HFFc6 (cell line): ENCODE measurements around the gene SPIN1. TPM values are rescaled to one million over a fixed set of nuclear protein-coding genes. Genes with fewer than 3 reads are reported as not detected.
A peak's percentile ranks its signal among the peaks of the same experiment; 100 is the strongest.

Experiments used
- DNase-seq: peaks from one replicate; pipeline ENCODE4 v3.0.0-alpha.2; 2018
- H3K27ac Mint-ChIP-seq: 2 replicates; pipeline ENCODE4 v1.8.0; 2020; ENCODE audit warnings: mild to moderate bottlenecking, mixed read lengths
- H3K27me3 Mint-ChIP-seq: 2 replicates; pipeline ENCODE4 v1.8.0; 2021; ENCODE audit warnings: mild to moderate bottlenecking, moderate library complexity, mixed read lengths; ENCODE audit not compliant: insufficient read depth
- H3K36me3 Mint-ChIP-seq: 2 replicates; pipeline ENCODE4 v1.8.0; 2021; ENCODE audit warnings: low read depth, mixed read lengths
- H3K4me1 Mint-ChIP-seq: 2 replicates; pipeline ENCODE4 v1.8.0; 2020; ENCODE audit warnings: low read depth, mixed read lengths
- H3K4me3 Mint-ChIP-seq: 2 replicates; pipeline ENCODE4 v1.8.0; 2020; ENCODE audit warnings: mild to moderate bottlenecking, moderate library complexity, mixed read lengths
- H3K9me3 Mint-ChIP-seq: 2 replicates; pipeline ENCODE4 v1.8.0; 2020; ENCODE audit warnings: mild to moderate bottlenecking, mixed read lengths
- total RNA-seq, 6 experiments: library from RNA; stranded (reverse); fragmentation: NEBNext Ultra II Directional; extraction: Animal tissue kit (Norgen Biotek cat#: 25700); gene quantifications; 2 replicates in 1 of 6; 3 replicates in 5 of 6; pipeline ENCODE4 v1.2.3, GENCODE V29; 2021
- TF ChIP-seq, protein P1 (sequence below): fragments of 200-600 bp; sonication (generic); IDR thresholded peaks from 2 replicates; pipeline ENCODE4 v1.5.0; 2021; ENCODE audit warnings: antibody characterized with exemption, mild to moderate bottlenecking

SPIN1 gene
- total RNA-seq, 6 experiments from 2014 or later: 97.2 to 131 (median 119) TPM

DNA sequence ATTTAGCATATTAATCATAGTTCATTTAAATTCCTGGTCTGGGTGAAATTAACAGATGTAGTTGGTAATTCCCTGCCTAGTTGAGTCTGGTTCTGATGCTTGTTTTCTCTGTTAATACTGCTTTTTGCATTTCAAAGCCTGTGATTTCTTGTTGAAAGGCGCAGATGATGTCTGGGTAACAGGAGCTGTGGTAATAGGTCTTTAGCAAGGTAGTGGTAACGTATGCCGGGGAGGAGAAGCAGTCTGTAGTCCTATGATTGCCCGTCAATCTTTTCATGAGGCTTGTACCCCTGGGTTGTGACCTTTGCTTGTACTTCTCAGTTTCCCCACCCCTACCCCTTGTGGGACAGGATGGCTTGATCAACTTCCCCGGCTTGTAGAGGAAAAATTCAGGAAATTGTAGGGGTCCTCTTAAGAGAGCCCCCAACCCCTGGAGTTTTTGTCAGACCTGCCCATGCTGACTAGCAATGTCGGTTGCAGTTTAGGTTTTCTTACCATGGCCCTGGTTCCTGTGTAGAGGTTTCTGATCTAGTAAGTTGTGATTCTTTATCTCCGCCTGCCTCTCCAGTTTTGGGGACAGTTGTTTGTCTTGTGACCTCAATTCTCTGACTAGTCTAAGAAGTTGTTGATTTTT is 55.4 kb downstream of the SPIN1 start:
- no peaks in the 10 kb centered on the region for H3K9me3 Mint-ChIP-seq
- peaks cover 42% of the 10 kb centered on the region for H3K4me1 Mint-ChIP-seq
- TF ChIP-seq, protein P1, sequence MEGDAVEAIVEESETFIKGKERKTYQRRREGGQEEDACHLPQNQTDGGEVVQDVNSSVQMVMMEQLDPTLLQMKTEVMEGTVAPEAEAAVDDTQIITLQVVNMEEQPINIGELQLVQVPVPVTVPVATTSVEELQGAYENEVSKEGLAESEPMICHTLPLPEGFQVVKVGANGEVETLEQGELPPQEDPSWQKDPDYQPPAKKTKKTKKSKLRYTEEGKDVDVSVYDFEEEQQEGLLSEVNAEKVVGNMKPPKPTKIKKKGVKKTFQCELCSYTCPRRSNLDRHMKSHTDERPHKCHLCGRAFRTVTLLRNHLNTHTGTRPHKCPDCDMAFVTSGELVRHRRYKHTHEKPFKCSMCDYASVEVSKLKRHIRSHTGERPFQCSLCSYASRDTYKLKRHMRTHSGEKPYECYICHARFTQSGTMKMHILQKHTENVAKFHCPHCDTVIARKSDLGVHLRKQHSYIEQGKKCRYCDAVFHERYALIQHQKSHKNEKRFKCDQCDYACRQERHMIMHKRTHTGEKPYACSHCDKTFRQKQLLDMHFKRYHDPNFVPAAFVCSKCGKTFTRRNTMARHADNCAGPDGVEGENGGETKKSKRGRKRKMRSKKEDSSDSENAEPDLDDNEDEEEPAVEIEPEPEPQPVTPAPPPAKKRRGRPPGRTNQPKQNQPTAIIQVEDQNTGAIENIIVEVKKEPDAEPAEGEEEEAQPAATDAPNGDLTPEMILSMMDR: no peak
- H3K4me3 Mint-ChIP-seq: no peak overlapping the region
- H3K27ac Mint-ChIP-seq: peak overlapping the region; percentile 10; the same call in 1 of the 2 replicates
- H3K27me3 Mint-ChIP-seq: no peaks in the 10 kb centered on the region; the same call in 1 of the 2 replicates
- H3K36me3 Mint-ChIP-seq: peaks cover 40% of the 10 kb centered on the region
- no peak for DNase-seq

DNA sequence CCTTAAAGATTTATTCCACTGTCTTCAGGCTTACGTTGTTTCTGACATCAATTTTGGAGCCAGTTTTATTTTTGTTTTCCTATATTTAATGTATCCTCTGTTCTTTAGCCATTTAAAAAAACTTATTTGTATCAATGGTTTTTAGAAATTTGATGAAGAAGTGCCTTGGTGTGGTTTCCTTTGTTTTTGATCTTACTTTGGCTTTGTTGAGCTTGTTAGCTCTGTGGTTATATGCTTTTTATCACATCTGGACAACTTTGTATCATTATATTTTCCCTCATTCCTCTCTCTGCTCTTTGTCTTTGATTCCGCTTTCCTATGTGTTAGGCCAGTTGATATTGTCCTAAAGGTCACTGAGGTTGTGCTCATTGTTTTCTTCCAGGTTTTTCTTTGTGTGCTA is 58.5 kb downstream of the SPIN1 start:
- Mint-ChIP-seq H3K4me3 (no peak overlapping the region), H3K27me3 (no peaks in the 10 kb centered on the region; the same call in 1 of the 2 replicates), H3K27ac (no peak overlapping the region), H3K4me1 (peaks cover 31% of the 10 kb centered on the region), H3K36me3 (peaks cover 50% of the 10 kb centered on the region), H3K9me3 (no peaks in the 10 kb centered on the region)
- TF ChIP-seq, protein P1: no peak
- no peak for DNase-seq

DNA sequence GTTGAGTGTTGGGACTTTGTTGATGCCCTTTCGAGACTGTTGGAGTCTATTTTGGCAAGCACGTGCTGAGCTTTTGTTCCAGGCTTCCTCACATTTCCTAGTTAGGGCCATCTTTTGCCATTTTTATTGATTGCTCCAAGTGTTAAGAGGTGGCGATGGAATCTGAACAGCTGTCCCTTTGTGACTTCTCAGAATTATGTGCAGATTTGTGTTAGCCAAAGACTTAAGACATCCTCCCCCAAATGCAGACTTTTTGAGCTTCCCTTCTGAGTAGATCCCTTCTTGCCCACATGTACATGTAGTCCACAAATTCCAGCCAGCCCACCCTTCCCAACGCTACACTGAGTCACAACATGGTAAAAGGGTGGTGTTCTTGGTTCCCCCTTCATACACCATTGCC is 59.2 kb downstream of the SPIN1 start:
- H3K27me3 Mint-ChIP-seq: no peaks in the 10 kb centered on the region; the same call in 1 of the 2 replicates

DNA sequence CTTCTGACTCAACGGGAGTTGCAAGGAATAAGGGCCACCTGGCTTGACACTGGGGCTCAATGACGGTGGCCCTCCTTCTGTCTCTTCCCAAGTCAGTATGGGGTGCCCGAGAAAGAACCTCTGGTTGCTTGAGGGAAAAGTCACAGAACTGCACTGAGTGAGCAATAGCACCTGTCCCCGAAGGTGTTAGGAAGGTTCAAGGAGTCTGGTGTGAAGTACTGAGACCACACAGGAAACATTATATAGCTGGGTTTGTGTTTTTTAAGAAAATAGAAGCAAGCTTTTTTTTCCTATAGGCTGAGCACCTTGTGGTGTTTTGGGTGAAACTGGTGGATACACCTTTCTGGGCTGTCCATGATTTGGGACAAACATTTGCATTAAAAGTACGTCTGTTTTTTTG is 62.9 kb downstream of the SPIN1 start:
- H3K36me3 Mint-ChIP-seq: peaks cover 32% of the 10 kb centered on the region
- H3K27me3 Mint-ChIP-seq: no peaks in the 10 kb centered on the region
- no peaks in the 10 kb centered on the region for H3K9me3 Mint-ChIP-seq
- TF ChIP-seq, protein P1: no peak
- no peak overlapping the region for H3K4me3 Mint-ChIP-seq
- no peak for DNase-seq
- peaks cover 8% of the 10 kb centered on the region; the same call in 1 of the 2 replicates for H3K4me1 Mint-ChIP-seq
- H3K27ac Mint-ChIP-seq: no peak overlapping the region

More for the DNA sequence above, 59.2 kb downstream of the SPIN1 start:
- Mint-ChIP-seq H3K36me3 (peaks cover 43% of the 10 kb centered on the region), H3K9me3 (no peaks in the 10 kb centered on the region), H3K27ac (no peak overlapping the region), H3K4me1 (peaks cover 24% of the 10 kb centered on the region), H3K4me3 (no peak overlapping the region)
- no peak for DNase-seq
- TF ChIP-seq, protein P1: no peak

DNA sequence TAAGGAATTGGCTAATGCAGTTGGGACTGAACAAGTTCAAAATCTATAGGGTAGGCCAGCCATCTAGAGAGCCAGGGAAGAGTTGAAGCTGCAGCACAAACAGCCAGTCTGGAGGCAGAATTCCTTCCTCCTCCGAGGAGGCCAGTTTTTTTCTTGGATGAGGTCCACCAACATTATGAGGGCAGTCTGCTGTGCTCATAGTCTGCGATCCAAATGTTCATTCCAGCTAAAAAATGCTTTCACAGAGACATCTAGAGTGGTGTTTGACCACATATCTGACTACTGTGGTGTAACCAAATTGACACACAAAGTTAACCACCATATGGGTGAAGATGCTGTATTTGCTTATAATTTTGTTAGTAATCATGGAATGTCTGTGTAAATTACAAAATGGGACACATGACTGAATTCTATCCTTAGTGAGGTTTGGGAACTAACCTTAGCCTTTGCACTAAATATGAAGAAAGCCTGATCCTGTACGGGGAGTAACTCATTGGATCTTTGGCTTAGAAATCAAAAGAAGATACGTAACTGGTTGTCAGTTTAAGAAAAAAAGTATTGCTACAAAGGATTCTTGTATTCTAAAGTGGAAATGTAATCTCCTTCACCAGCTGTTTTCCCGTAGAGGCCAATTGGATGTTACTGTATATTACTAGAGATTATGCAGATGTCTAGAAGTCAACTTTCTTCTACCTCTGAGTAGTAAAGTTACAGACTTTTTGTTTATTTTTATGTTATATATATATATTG is 70.6 kb downstream of the SPIN1 start:
- Mint-ChIP-seq H3K36me3 (peaks cover 44% of the 10 kb centered on the region), H3K27ac (peak overlapping the region; percentile 66), H3K27me3 (peaks cover 6% of the 10 kb centered on the region; the same call in 1 of the 2 replicates), H3K4me1 (peaks cover 65% of the 10 kb centered on the region), H3K9me3 (no peaks in the 10 kb centered on the region), H3K4me3 (peak overlapping the region; percentile 0; the same call in 1 of the 2 replicates)
- TF ChIP-seq, protein P1: no peak
- peak; percentile 76 for DNase-seq
